ENCODE measurements around the gene IKZF2.

Gene IKZF2

GRCh38 chr2:213013979-213014378 lies 137.4 kb downstream of the IKZF2 start:
- H3K9me3 ChIP-seq (ENCODE audit: severe bottlenecking), result no peaks in the 10 kb centered on the region
- no peak overlapping the region for H3K27ac ChIP-seq (ENCODE audit: poor library complexity, severe bottlenecking)
- no peak for TF ChIP-seq CTCF (IDR thresholded peaks at IDR 0.05; ENCODE audit: poor library complexity, severe bottlenecking)
- H3K4me1 ChIP-seq (ENCODE audit: insufficient read depth, poor library complexity, severe bottlenecking), result no peaks in the 10 kb centered on the region
- H3K36me3 ChIP-seq (ENCODE audit: low read depth), result peaks cover 3% of the 10 kb centered on the region; the same call in 1 of the 2 replicates
- no peaks in the 10 kb centered on the region for H3K27me3 ChIP-seq (ENCODE audit: insufficient read depth, poor library complexity, severe bottlenecking)
- DNase-seq (ENCODE audit: low spot score), result no peak
- ATAC-seq (ENCODE audit: low read depth), result no peak
- no peak overlapping the region for H3K4me3 ChIP-seq (ENCODE audit: severe bottlenecking)

- H3K4me3 ChIP-seq (ENCODE audit: severe bottlenecking), result no peak overlapping the region
- H3K36me3 ChIP-seq (ENCODE audit: low read depth), result peaks cover 3% of the 10 kb centered on the region; the same call in 1 of the 2 replicates
- DNase-seq (ENCODE audit: low spot score) (no peak), ATAC-seq (ENCODE audit: low read depth) (no peak)
- no peaks in the 10 kb centered on the region for H3K4me1 ChIP-seq (ENCODE audit: insufficient read depth, poor library complexity, severe bottlenecking)
- no peak overlapping the region for H3K27ac ChIP-seq (ENCODE audit: poor library complexity, severe bottlenecking)
- TF ChIP-seq CTCF (IDR thresholded peaks at IDR 0.05; ENCODE audit: poor library complexity, severe bottlenecking), result no peak
- no peaks in the 10 kb centered on the region for H3K27me3 ChIP-seq (ENCODE audit: insufficient read depth, poor library complexity, severe bottlenecking)
- no peaks in the 10 kb centered on the region for H3K9me3 ChIP-seq (ENCODE audit: severe bottlenecking)
Measured at GRCh38 chr2:213011505-213011904, 139.9 kb downstream of the IKZF2 start.

- H3K36me3 ChIP-seq (ENCODE audit: low read depth), result peaks cover 3% of the 10 kb centered on the region; the same call in 1 of the 2 replicates
- no peak for DNase-seq (ENCODE audit: low spot score)
Measured at GRCh38 chr2:213010106-213010779, 141.2 kb downstream of the IKZF2 start.

GRCh38 chr2:213007290-213007838 lies 144.0 kb downstream of the IKZF2 start:
- no peak for ATAC-seq (ENCODE audit: low read depth)
- H3K9me3 ChIP-seq (ENCODE audit: severe bottlenecking), result no peaks in the 10 kb centered on the region
- DNase-seq (ENCODE audit: low spot score), result no peak
- no peaks in the 10 kb centered on the region for H3K4me1 ChIP-seq (ENCODE audit: insufficient read depth, poor library complexity, severe bottlenecking)
- H3K27me3 ChIP-seq (ENCODE audit: insufficient read depth, poor library complexity, severe bottlenecking), result no peaks in the 10 kb centered on the region
- H3K36me3 ChIP-seq (ENCODE audit: low read depth), result no peaks in the 10 kb centered on the region
- H3K27ac ChIP-seq (ENCODE audit: poor library complexity, severe bottlenecking), result no peak overlapping the region
- no peak for TF ChIP-seq CTCF (IDR thresholded peaks at IDR 0.05; ENCODE audit: poor library complexity, severe bottlenecking)
- no peak overlapping the region for H3K4me3 ChIP-seq (ENCODE audit: severe bottlenecking)

More at GRCh38 chr2:213010106-213010779, 141.2 kb downstream of the IKZF2 start:
- no peak for ATAC-seq (ENCODE audit: low read depth)
- Histone ChIP-seq H3K27ac (ENCODE audit: poor library complexity, severe bottlenecking) (no peak overlapping the region), H3K9me3 (ENCODE audit: severe bottlenecking) (no peaks in the 10 kb centered on the region), H3K27me3 (ENCODE audit: insufficient read depth, poor library complexity, severe bottlenecking) (no peaks in the 10 kb centered on the region), H3K4me1 (ENCODE audit: insufficient read depth, poor library complexity, severe bottlenecking) (no peaks in the 10 kb centered on the region), H3K4me3 (ENCODE audit: severe bottlenecking) (no peak overlapping the region)
- no peak for TF ChIP-seq CTCF (IDR thresholded peaks at IDR 0.05; ENCODE audit: poor library complexity, severe bottlenecking)
